Chondrocyte (in vitro differentiated cells): Measurements from ENCODE around the gene KIAA0513. TPM values are rescaled to one million over a fixed set of nuclear protein-coding genes. Genes with fewer than 3 reads are reported as not detected.
"Not testable (repeated sequence)": the region's sequence is repeated elsewhere in the genome, so short reads cannot be mapped to it uniquely, and the experiment has no call there.

Source experiments
- DNase-seq: peaks from one replicate; pipeline ENCODE4 v3.0.0; 2021; ENCODE audit warnings: mixed read lengths, low spot score
- H3K27ac Mint-ChIP-seq: one replicate; pipeline ENCODE4 v1.8.0; 2021; ENCODE audit warnings: mild to moderate bottlenecking, moderate library complexity, mixed read lengths; ENCODE audit not compliant: unreplicated experiment
- H3K27me3 Mint-ChIP-seq: 2 replicates; pipeline ENCODE4 v1.8.0; 2021; ENCODE audit warnings: low read depth, mixed read lengths
- H3K36me3 Mint-ChIP-seq: 2 replicates; pipeline ENCODE4 v1.8.0; 2021; ENCODE audit warnings: low read depth, mixed read lengths
- H3K4me1 Mint-ChIP-seq: 2 replicates; pipeline ENCODE4 v1.8.0; 2021; ENCODE audit warnings: low read depth, mild to moderate bottlenecking, mixed read lengths
- H3K4me3 Mint-ChIP-seq: one replicate; pipeline ENCODE4 v1.8.0; 2021; ENCODE audit warnings: mild to moderate bottlenecking, moderate library complexity, mixed read lengths; ENCODE audit not compliant: unreplicated experiment
- H3K9me3 Mint-ChIP-seq: 2 replicates; pipeline ENCODE4 v1.8.0; 2021; ENCODE audit warnings: low read depth, mixed read lengths
- total RNA-seq: library from RNA; stranded (reverse); gene quantifications from 3 replicates; pipeline ENCODE4 v1.2.1, GENCODE V29; 2021
- TF ChIP-seq, protein P1 (sequence below): fragments of 200-600 bp; sonication (generic); IDR thresholded peaks from 2 replicates; pipeline ENCODE4 v1.5.0; 2021; ENCODE audit warnings: antibody characterized with exemption, mild to moderate bottlenecking, moderate library complexity

KIAA0513 gene
- total RNA-seq, 1 donor from 2014 or later = 11.6 TPM

DNA sequence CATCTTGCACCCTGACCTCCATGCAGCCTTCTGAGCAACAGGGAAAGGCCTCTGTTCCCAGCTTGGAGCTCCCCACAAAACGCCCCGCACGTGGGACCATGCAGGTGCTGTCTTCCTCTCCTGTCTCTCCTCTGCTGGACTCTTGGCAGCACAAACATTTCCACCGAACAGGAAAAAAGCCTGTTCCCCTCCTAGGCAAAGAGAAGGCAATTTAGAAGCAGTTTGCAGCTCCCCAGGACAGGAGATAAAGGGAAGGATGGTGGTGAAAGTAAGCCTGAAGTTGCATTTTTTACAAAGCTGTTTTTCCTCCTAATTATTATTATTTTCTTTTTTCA, 92.4 kb downstream of the KIAA0513 start:
- Mint-ChIP-seq H3K27ac (no peak overlapping the region), H3K4me1 (peaks cover 14% of the 10 kb centered on the region)

DNA sequence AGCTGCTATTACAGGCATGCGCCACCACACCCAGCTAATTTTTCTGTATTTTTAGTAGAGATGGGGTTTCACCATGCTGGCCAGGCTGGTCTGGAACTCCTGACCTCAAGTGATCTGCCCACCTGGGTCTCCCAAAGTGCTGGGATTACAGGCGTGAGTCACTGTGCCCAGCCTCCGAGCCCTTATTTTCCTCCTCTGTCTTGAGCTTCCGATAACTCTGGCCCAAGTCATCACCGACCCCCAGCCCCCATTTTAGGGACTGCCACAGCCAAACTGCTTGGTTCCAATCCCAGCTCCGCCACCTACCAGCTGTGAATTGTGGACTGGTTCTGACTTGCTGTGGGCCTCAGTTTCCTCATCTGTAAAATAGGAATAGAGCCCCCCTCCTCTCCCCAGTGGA, 95.8 kb downstream of the KIAA0513 start:
- Mint-ChIP-seq H3K4me1 (peaks cover 30% of the 10 kb centered on the region), H3K27ac (peak overlapping the region; percentile 75)
- H3K27me3 Mint-ChIP-seq, H3K4me3 Mint-ChIP-seq, H3K9me3 Mint-ChIP-seq, DNase-seq, H3K36me3 Mint-ChIP-seq: not testable (repeated sequence)

More for the DNA sequence above, 92.4 kb downstream of the KIAA0513 start:
- H3K36me3 Mint-ChIP-seq = no peaks in the 10 kb centered on the region
- no peak for DNase-seq
- no peak overlapping the region for H3K4me3 Mint-ChIP-seq
- H3K27me3 Mint-ChIP-seq = no peaks in the 10 kb centered on the region
- TF ChIP-seq, protein P1, sequence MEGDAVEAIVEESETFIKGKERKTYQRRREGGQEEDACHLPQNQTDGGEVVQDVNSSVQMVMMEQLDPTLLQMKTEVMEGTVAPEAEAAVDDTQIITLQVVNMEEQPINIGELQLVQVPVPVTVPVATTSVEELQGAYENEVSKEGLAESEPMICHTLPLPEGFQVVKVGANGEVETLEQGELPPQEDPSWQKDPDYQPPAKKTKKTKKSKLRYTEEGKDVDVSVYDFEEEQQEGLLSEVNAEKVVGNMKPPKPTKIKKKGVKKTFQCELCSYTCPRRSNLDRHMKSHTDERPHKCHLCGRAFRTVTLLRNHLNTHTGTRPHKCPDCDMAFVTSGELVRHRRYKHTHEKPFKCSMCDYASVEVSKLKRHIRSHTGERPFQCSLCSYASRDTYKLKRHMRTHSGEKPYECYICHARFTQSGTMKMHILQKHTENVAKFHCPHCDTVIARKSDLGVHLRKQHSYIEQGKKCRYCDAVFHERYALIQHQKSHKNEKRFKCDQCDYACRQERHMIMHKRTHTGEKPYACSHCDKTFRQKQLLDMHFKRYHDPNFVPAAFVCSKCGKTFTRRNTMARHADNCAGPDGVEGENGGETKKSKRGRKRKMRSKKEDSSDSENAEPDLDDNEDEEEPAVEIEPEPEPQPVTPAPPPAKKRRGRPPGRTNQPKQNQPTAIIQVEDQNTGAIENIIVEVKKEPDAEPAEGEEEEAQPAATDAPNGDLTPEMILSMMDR = no peak
- no peaks in the 10 kb centered on the region for H3K9me3 Mint-ChIP-seq

DNA sequence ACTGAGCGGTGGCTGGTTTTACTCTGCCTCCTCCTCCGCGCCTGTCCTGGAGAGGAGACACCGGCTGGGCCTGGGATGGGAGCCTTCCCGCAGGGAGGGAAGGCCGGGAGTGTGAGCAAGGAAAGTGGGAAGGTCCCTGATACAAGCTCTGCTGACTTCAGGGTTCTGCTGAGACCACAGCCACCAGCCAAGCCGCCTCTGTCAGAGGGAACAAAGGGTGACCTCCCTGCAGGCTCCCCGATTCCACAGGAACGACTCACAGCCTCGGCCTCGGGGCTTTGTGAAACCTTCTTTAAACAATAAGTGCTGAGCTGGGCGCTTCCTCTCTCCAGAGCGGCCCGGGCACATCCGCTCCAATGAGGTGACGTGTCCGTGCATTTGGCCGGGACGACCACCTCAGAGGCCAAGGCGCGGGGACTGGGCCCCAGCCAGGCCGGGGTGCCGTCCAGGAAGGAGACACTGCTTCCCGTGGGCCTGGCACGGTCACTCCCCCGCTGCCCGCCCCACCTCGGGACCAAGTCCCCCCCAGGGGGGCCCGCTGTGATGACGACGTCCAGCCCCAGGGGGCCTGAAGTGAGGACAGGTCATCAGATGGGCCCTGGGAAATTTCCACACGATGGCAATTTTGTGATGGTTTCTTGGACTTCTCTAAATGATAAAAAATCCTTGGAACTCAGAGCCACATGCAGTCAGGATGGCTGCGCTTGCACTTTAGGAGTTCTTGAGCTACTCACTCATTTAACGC, 96.5 kb downstream of the KIAA0513 start:
- no peaks in the 10 kb centered on the region for H3K36me3 Mint-ChIP-seq
- TF ChIP-seq, protein P1 = no peak
- no peaks in the 10 kb centered on the region for H3K9me3 Mint-ChIP-seq
- H3K27ac Mint-ChIP-seq = peak overlapping the region; percentile 75
- H3K4me1 Mint-ChIP-seq = peaks cover 30% of the 10 kb centered on the region
- no peak overlapping the region for H3K4me3 Mint-ChIP-seq
- no peak for DNase-seq
- no peaks in the 10 kb centered on the region for H3K27me3 Mint-ChIP-seq

DNA sequence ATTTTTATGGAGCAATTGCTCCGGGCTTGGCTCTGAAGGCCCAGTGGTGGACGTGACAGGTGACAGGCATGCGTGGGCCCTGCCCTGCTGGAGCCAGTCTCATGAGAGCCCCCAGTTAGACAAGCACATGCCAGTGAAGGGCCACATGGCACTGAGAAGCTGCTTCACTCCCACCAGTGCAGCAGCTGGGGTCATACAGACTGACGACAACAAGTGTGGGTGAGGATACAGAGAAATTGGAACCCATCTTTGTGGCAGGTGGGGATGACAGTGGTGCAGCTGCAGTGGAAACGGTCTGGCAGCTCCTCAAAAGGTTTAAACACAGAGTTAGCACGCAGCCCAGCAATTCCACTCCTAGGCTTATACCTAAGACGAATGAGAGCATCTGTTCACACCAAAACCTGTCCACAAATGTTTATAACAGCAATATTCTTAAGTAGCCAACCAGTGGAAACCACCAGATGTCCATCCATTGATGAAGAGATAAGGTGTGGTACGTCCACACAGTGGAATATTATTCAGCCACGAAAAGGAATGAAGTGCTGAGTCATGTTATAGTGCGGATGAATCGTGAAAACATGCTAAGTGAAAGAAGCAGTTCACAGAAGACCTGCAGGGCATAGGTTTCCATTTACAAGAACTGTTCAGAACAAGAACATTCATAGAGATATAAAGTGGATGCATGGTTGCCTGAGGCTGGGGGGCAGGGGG, 97.2 kb downstream of the KIAA0513 start:
- TF ChIP-seq, protein P1 = no peak
- no peaks in the 10 kb centered on the region for H3K9me3 Mint-ChIP-seq
- peaks cover 30% of the 10 kb centered on the region for H3K4me1 Mint-ChIP-seq
- peak overlapping the region; percentile 75 for H3K27ac Mint-ChIP-seq
- H3K4me3 Mint-ChIP-seq = no peak overlapping the region
- H3K27me3 Mint-ChIP-seq = no peaks in the 10 kb centered on the region
- DNase-seq = no peak
- no peaks in the 10 kb centered on the region for H3K36me3 Mint-ChIP-seq

DNA sequence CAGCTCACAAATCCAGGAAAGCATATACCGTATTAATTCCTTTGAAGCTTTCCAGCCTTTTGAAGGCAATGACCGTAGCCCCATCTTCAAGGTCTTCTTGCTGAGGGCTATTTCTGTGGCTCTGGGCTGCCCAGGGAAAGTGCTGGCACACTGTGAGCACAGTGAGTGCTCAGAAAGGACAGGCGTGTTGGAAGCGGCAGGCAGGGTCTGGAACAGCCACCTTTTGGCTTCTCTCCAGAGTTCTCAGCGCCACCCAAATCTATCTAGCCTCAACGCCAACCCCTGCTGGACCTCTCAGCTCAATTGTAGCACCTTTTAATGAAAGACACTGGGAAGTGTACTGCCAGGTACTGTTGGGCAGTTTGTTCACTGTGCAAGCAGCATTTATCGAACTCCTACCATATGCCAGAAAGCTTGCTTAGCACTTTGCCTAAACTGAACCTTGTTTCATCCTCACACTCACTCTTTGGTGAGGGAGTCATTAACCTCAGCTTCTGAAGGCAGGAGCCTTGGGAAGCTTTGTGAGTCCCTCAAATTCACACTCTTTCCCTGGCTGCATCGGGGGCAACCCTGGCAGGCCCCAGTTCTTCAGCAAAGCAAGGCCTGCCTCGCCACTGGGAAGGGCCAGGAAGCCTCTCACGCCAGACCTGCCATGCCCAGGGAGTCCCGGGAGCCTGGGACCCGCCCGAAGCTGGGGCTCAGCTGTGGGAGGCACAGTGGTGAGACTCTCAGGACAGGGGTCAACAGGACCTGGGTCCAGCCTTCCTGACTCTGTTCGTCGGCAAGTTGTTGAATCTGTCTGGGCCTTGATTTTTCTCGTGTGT, 98.2 kb downstream of the KIAA0513 start:
- H3K9me3 Mint-ChIP-seq = no peaks in the 10 kb centered on the region
- no peaks in the 10 kb centered on the region for H3K36me3 Mint-ChIP-seq
- peak overlapping the region; percentile 89 for H3K27ac Mint-ChIP-seq
- TF ChIP-seq, protein P1 = no peak
- no peak overlapping the region for H3K4me3 Mint-ChIP-seq
- peaks cover 38% of the 10 kb centered on the region for H3K4me1 Mint-ChIP-seq
- DNase-seq = no peak
- H3K27me3 Mint-ChIP-seq = no peaks in the 10 kb centered on the region
